KOPT-K1 (cell line): ENCODE results near the gene D2HGDH.
"Not testable (repeated sequence)": the region's sequence is repeated elsewhere in the genome, so short reads cannot be mapped to it uniquely, and the experiment has no call there.

Source experiments
- H3K27ac ChIP-seq: fragments of 200-600 bp; sonication (generic); 2 replicates; pipeline ENCODE4 v1.5.1; 2016; ENCODE audit warnings: antibody characterized with exemption, mild to moderate bottlenecking, low read depth, low read length; ENCODE audit not compliant: poor library complexity, severe bottlenecking
- H3K36me3 ChIP-seq: fragments of 200-600 bp; sonication (generic); 2 replicates; pipeline ENCODE4 v1.5.1; 2017; ENCODE audit warnings: antibody characterized with exemption, mild to moderate bottlenecking, low read length, moderate library complexity; ENCODE audit not compliant: insufficient read depth
- H3K9me3 ChIP-seq: fragments of 200-600 bp; sonication (generic); 2 replicates; pipeline ENCODE4 v1.5.1; 2017; ENCODE audit warnings: antibody characterized with exemption, low read length, mild to moderate bottlenecking; ENCODE audit not compliant: insufficient read depth, poor library complexity, severe bottlenecking

Gene D2HGDH

GRCh38 chr2:241777170-241777685 is 42.8 kb downstream of the D2HGDH start:
- H3K27ac ChIP-seq: no peak overlapping the region
- no peaks in the 10 kb centered on the region for H3K36me3 ChIP-seq
- H3K9me3 ChIP-seq: peaks cover 18% of the 10 kb centered on the region

GRCh38 chr2:241777686-241778627 is 43.5 kb downstream of the D2HGDH start:
- peaks cover 26% of the 10 kb centered on the region for H3K9me3 ChIP-seq
- no peaks in the 10 kb centered on the region for H3K36me3 ChIP-seq
- H3K27ac ChIP-seq: no peak overlapping the region

GRCh38 chr2:241780939-241781569 is 46.6 kb downstream of the D2HGDH start:
- Histone ChIP-seq H3K9me3 (peaks cover 26% of the 10 kb centered on the region), H3K36me3 (no peaks in the 10 kb centered on the region), H3K27ac (no peak overlapping the region)

- H3K27ac ChIP-seq, H3K36me3 ChIP-seq: not testable (repeated sequence)
These were observed 47.6 kb downstream of the D2HGDH start for GRCh38 chr2:241782053-241782452.

GRCh38 chr2:241788135-241788534 is 53.7 kb downstream of the D2HGDH start:
- Histone ChIP-seq H3K36me3 (no peaks in the 10 kb centered on the region), H3K27ac (no peak overlapping the region), H3K9me3 (peaks cover 31% of the 10 kb centered on the region)

More at GRCh38 chr2:241782053-241782452, 47.6 kb downstream of the D2HGDH start:
- peaks cover 26% of the 10 kb centered on the region for H3K9me3 ChIP-seq

GRCh38 chr2:241788572-241788971 is 54.1 kb downstream of the D2HGDH start:
- Histone ChIP-seq H3K9me3 (peaks cover 31% of the 10 kb centered on the region), H3K36me3 (no peaks in the 10 kb centered on the region), H3K27ac (no peak overlapping the region)

GRCh38 chr2:241791385-241791784 is 57.0 kb downstream of the D2HGDH start:
- H3K27ac ChIP-seq, H3K36me3 ChIP-seq: not testable (repeated sequence)
- peaks cover 31% of the 10 kb centered on the region for H3K9me3 ChIP-seq

GRCh38 chr2:241793385-241793784 is 59.0 kb downstream of the D2HGDH start:
- H3K27ac ChIP-seq: no peak overlapping the region
- H3K36me3 ChIP-seq: no peaks in the 10 kb centered on the region
- peaks cover 31% of the 10 kb centered on the region for H3K9me3 ChIP-seq

- Histone ChIP-seq H3K27ac (no peak overlapping the region), H3K9me3 (peaks cover 22% of the 10 kb centered on the region), H3K36me3 (no peaks in the 10 kb centered on the region)
These were observed 59.9 kb downstream of the D2HGDH start for GRCh38 chr2:241794250-241794823.

GRCh38 chr2:241795021-241795999 is 60.9 kb downstream of the D2HGDH start:
- Histone ChIP-seq H3K36me3 (no peaks in the 10 kb centered on the region), H3K27ac (no peak overlapping the region), H3K9me3 (peaks cover 13% of the 10 kb centered on the region)

GRCh38 chr2:241796209-241796608 is 61.8 kb downstream of the D2HGDH start:
- no peaks in the 10 kb centered on the region for H3K36me3 ChIP-seq
- no peak overlapping the region for H3K27ac ChIP-seq
- H3K9me3 ChIP-seq: peaks cover 4% of the 10 kb centered on the region

GRCh38 chr2:241796610-241797138 is 62.2 kb downstream of the D2HGDH start:
- no peaks in the 10 kb centered on the region for H3K36me3 ChIP-seq
- H3K27ac ChIP-seq: no peak overlapping the region
- no peaks in the 10 kb centered on the region for H3K9me3 ChIP-seq

GRCh38 chr2:241797441-241798080 is 63.1 kb downstream of the D2HGDH start:
- no peak overlapping the region for H3K27ac ChIP-seq
- H3K36me3 ChIP-seq: no peaks in the 10 kb centered on the region
- no peaks in the 10 kb centered on the region for H3K9me3 ChIP-seq
